Activated T-cell treated with anti-CD3 and anti-CD28 coated beads for 24 hours (primary cell): ENCODE data around the gene SLAMF9.

Source experiments
- DNase-seq: peaks from one replicate; pipeline ENCODE4 v3.0.0-alpha.2; 2020; ENCODE audit warnings: low read depth

Gene SLAMF9

DNA sequence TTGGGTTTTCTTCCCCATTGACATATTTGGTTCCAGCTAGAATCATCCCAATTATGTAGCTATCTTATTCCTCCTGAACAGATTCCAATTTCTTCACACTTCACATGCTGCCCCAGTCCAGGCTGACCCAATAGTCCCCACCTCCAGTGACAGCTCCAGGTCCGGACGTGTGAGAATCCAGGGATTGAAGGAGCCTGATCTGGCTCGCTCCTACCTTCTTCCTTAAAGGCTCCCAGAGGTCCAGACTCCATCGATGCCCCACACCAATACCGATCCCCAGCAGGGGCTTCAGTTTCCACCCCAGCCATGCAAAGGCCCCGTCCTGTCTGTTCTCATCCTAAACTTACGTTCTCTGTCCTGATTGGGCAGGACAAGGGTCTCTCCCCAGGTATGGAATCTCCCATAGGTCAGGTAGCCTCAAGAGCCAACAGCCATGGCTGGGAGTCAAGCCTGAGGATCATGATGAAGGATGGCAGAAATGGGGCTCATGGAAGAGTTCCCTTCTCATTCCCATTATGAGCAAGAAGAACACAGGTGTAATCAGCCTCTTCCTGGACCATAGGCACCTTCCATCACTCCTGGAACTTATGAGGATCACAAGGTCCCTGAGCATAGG lies 20.4 kb upstream of the SLAMF9 start:
- DNase-seq: no peak

DNA sequence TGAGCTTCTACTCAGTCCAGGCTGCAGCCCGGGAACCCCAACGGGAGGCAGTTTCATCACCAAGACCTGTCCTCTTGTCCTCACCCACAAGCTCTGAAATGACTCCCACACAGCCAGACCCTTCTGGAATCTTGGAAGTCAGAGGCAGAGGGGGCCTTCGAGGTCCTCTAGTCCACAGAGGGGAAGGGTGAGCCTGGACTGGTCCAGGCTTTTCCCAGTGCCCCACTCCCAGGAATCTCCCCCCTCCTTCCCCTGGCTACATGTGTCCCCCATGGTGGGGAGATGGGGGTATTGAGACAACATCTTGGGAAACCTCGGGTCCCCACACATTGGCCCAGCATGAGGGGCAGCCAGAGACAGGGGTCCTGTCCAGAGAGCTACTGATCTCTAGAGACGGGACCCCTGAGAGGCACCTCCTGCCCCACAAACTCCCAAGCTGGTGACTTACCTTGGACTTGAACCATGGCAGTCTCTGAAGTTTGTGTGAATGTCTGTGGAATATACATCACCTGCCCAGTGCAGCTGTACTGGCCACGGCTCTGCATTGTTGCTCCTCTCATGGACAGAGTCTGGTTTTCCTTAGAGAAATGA lies 19.4 kb upstream of the SLAMF9 start:
- DNase-seq: no peak

DNA sequence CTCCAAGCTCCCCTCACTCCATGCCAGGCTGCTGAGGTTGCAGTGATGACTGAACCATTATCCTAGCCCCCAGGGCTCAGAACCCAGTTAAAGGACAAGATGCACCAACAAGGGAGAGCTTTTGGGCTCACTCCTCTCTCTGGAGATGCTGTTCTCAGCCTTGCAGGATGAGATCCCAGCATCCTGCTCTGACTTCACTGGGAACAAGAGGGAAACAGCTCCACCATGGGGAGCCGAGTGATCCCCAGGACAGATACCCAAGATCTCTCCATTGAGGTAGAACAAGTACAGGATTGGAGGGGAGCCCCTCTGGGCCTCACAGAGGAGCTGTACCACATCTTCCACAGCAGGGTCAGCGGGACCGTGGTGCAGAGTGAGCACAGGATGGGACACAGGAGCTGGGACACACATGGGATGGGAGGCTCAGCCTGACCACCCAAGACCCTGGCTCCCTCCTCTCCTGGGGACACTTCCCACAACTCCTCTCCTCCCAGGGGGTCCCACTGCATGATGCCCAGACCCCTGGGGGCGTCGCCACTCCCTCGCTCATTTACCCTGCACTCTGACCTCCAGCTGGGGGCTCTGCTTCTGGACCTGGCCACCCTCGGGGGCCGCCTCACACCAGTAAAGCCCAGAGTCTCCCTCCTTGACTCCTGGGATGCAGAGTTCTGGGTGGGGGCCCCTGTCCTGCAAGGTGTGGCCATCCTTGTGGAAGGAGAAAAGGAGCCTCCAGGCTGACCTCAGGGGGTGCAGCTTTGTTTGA lies 18.6 kb upstream of the SLAMF9 start:
- DNase-seq: no peak

DNA sequence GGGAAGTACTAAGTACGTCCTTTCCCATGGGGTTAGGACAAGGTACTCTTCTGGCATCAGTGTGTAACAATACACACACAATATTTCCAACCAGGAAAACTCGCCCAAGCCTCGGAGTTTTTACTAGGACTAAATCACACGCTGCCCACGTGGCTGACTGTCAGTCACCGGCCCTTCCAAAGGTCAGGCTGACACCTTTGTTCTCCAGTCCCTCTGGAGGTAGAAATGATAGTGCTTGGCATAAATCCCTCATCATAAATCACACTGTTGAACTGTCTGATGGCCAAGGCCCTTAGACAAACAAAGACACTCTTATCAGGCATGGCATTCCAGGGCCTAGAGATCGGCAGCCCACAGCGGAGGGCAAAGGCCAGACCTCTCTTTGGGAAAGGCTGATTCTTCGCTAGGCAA lies 16.9 kb upstream of the SLAMF9 start:
- DNase-seq: no peak

DNA sequence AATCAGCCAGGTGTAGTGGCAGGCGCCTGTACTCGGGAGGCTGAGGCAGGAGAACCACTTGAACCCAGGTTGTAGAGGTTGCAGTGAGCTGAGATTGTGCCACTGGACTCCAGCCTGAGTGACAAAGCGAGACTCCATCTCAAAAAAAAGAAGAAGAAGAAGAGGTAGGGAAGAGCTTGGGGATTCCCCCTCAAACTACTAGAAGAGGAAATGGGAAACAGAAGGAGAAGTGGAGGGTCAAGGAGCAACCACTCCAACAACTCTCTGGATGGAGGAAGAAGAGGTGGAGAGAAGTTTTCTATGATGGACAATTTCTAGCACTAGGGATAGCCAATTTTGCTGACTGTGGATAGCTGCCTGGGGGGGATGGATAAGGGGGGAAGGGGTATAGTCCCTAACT lies 14.9 kb upstream of the SLAMF9 start:
- no peak for DNase-seq

DNA sequence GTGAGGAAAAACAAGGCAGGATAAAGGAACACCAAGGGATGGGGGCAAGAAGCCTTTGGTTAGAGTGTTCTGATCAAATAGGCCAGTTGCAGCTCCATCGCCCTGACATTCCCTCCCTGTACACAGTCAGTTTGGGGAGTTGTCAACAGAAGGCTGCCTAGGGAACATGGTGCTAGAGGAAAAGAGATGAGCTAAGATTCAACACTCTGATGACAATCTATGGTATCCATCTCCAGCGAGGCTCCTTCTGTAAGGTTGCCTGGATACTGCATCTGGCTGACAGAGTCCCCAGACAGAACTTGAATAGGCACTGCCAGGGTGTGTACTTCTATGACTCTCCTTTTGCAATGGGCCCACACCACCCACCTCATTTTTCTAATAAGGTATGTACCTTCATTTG lies 11.2 kb upstream of the SLAMF9 start:
- no peak for DNase-seq

DNA sequence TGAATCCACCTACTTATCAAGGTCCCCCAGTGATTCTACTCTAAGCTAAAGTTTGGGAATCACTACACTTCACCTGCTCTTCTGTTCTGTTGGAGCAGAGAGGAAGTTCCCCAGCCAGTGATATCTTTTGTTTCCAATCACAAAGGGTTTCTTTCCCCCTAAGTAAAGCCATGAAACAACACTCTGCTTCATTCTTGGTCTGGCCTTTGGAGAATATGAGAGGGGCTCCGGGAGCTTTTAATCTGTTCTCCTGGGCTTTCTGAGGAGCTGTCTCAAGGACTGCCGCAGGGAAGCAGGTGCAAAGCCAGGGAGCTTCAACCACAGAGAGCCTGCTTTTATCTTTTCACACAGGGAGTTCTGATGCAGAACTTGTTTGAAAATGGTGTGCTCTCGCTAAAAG lies 10.1 kb upstream of the SLAMF9 start:
- DNase-seq: no peak

DNA sequence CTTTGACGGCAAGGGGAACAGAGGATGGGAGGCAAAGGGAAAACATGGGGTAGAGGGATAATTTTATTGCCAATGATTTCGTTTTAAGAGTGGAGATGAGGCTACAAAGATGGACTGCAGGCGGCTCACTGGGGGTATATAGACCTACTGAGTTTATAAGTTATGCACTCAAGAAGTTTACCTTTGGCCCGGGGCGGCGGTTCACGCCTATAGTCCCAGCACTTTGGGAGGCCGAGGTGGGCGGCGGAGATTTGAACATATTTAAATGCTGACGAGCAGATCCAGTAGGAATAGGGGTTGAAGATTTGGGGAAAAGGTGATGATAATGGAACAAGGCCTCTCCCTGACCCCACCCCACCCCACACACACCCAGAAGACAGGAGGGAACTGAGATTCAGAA lies 8.1 kb upstream of the SLAMF9 start:
- DNase-seq: no peak

DNA sequence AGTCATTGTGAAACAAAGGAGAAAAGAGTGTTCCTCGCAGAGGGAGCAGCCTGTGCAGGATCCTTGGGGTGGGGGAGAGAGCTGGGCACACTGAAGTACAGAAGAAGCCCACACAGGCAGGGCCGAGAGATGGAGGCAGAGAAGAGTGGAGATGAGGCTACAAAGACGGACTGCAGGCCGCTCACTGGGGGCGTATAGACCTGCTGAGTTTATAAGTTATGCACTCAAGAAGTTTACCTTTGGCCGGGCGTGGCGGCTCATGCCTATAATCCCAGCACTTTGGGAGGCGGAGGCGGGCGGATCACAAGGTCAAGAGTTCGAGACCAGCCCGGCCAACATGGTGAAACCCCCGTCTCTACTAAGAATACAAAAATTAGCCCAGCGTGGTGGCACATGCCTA lies 7.6 kb upstream of the SLAMF9 start:
- no peak for DNase-seq

DNA sequence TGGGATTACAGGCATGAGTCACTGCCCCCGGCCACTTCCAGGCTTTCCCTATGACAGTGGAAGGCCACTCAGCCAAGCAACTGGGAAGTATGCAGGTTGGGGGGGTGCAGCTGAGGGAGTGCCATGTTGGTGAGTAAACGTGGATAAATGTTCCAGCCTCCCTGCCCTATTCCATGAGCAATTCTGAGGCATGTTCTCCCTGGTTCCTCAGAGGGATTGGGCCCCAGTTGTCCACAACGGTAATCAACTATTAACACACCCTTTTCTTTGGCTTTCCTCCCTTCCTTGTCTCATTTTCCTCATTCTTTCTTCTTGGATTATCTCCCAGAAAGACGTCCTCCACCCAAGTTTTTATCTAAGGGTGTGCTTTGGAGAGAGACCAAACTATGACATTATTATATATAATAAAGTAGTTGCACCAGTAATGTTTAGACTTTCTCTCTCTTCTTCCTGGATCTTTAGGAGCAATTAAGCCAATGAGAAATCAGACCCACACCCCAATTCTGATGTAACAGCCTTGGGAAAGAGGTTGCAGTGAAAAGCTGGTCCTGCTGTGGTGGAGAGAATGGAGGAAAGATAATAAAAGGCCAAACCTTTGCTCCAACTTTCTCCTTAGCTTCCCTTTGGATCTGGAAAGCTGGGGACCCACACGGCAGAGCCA lies 6.8 kb upstream of the SLAMF9 start:
- no peak for DNase-seq

DNA sequence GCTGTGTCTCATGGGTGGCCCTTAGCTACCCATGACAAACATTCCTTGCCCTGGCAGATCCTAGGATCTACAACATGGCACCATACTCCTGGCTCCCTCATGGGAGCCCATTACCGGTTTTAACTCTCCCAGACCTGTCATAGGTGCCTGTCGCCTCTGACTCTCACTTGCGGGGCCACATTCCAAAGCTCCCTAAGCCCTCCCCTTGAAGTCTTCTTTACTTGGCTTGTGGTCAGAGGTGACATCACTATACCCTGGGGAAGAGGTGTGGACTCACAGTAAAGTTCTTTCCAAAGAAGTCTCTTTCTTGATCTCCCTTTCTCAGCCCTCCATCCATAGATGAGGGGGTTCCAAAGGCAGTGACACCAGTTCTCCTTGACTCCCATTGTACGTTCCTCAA lies 5.4 kb upstream of the SLAMF9 start:
- no peak for DNase-seq

DNA sequence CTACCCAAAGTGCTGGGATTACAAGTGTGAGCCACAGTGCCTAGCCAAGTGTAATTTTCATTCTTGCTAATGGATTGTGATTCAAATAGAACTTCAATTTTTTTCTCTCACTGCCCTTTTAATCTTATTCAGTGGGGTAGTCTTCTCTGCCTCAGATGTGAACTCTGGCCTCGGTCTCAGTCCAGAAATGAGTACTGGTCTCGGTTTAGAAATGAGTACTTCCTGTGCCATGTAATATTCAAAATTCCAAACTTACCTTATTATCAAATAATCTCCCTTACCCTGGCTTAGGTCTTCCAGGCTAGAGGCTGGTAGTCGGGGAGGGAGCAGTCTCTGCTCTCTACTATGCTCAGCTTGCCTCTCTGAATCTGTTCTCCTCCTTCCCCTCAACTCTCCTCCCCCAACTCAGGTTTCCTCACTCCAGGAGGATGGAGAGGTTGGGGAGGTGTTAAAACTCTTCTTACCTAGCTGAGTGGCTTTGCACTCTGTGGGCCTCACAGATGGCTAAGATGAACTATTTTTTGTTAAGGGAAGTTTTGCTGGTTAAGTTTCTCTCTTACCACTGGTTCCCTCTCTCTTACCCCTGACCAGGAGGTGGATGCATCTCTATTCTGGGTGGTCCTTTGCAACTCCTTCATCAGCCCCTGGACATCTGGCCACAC lies 4.8 kb upstream of the SLAMF9 start:
- no peak for DNase-seq

DNA sequence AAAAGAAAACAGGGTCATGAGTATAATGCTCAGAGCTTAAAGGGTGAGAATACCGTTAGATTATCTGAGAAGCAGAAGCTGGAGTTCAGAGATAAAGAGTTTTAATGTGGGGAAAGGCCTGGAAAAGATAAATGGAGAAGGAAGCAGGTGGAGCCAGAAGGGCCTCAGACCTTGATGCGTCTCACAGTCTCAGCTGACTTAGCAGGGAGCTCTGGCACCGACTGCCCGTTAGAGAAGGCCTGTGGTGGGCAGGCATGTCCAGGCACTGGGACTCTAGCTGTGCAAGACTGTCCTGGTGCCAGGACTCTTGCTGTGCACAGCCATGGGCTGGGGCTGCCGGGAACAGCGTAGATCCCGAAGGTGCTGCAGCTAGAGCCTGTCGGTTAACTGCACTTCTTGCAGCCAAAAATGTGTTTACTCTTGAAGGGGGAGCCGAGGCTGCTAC lies 3.8 kb upstream of the SLAMF9 start:
- DNase-seq: no peak

DNA sequence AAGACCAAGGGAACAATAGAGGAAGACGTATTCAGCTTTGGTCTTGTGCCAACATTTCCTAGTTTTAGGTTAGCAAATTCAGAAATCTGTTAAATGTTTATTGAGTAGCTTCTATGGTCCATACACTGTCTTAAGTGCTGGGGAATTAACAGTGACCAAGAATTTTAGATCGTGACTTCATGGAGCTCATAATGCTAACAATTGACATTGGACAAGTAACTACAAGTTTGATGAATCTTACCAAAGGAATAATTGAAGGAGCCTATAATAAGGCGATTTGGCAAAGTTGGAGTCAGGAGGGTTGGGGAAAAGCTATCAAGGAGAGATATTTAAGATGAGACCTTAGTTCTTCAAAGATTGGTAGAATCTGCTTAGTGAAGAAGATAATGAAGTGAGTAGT lies 1.4 kb upstream of the SLAMF9 start:
- no peak for DNase-seq

DNA sequence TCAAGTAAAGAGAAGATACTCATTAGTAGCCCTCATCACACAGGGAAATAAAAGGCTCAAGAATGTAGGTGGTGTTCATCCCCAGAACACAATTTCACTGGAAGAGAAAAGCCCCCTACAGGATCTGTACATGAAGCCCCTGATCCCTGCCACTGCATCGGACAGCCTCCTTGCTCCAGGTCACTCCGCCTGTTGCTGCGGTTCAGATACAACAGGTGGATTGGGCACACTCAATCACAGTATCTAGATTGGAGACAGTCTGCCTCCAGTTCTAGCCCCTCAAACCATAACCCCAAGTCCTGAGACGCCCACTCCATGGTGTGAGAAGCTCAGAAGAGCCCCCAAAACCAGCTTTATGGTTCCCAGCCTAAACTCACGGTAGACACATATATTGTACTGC lies 1.1 kb downstream of the SLAMF9 start:
- DNase-seq: no peak

DNA sequence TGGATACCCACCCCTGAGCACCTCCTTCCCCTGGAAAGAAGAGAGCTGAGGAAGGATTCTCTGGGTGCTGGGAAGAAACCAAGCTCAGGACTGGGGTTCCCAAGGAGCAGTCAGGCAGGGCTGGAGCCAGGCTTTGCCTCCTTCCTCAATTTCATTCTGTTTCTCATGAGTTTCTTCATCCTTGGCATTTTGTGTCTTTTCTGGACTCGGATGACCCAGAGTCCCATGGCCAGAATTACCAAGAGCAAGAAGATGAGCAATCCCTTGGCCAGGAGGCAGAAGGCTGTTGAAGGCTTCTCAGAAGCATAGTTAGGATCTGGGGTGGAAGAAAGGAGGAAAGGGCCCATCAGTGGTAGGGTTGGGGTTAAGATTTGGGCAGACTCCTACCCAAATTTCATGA lies 2.5 kb downstream of the SLAMF9 start:
- no peak for DNase-seq

DNA sequence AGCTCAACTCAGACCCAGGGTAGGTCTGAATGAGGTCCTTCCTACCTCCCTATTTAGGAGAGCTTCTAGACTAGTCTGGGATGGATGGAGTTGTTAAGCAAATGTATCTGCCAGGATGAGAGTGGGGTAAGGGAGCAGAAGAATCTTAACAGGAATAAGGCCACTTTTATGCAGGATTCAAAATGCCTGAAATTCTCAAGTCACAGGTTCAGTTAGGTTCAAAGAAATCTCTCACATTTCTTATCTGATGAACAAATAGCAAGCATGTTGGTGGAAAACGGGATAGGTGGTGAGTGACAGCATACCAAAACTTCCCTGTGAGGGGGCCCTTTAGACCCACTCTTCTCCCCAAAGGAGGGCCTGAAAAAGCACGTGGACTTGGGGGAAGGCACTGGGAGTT lies 3.0 kb downstream of the SLAMF9 start:
- no peak for DNase-seq

DNA sequence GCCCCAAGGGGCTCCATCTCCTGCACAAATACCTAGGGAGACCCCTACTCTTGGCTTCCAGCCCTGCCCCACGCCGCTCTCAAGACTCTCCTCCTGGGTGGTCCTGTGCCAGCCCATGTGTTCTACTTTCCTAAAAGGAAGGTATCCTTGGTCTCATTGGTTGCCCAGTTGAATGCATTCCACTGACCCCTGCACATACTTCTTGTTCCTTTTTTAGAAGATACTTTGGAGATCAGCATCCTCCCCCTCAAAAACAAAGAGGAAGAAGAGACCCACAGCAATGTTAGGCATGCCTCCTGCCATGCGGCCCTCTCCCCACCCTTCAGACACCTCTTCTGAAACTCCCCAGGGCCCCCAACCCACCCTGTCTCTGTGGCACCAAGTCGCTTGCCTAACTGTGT lies 4.1 kb downstream of the SLAMF9 start:
- DNase-seq: no peak

DNA sequence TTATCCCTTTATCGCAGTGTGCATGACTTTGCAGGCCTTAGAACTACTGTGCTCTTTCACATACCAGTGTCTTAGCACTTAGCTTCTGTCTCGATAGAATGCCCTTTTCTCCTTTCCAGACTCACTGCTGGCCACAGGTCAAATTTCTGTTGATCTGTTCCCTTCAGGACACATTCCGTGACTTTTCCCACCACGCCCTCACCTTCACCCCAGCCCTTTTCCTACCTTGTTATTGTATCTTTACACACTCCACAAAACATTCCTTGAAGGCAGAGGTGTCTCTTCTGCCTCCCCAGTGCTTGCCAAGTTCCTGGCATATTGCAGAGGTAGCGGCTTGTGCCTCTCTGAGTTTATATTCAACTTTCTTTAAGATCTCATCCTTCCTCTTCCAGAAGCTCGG lies 4.9 kb downstream of the SLAMF9 start:
- DNase-seq: no peak

DNA sequence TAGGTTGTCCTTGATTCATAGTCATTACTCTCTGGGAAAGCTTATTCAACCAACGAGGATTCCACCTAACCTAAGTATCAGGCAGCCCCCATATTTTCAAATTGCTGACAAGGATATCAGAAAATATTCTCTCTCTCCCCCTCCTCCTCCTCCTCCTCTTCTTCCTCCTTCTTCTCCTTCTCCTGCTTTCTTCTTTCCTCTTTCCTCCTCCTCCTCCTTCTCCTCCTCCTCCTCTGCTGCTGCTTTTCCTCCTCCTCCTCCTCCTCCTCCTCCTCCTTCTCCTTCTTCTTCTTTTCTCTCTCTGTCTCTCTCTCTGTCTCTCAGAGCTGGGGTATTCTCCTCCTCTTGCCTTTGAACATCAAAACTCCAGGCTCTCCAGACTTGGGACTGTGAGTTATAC lies 6.1 kb downstream of the SLAMF9 start:
- DNase-seq: no peak

DNA sequence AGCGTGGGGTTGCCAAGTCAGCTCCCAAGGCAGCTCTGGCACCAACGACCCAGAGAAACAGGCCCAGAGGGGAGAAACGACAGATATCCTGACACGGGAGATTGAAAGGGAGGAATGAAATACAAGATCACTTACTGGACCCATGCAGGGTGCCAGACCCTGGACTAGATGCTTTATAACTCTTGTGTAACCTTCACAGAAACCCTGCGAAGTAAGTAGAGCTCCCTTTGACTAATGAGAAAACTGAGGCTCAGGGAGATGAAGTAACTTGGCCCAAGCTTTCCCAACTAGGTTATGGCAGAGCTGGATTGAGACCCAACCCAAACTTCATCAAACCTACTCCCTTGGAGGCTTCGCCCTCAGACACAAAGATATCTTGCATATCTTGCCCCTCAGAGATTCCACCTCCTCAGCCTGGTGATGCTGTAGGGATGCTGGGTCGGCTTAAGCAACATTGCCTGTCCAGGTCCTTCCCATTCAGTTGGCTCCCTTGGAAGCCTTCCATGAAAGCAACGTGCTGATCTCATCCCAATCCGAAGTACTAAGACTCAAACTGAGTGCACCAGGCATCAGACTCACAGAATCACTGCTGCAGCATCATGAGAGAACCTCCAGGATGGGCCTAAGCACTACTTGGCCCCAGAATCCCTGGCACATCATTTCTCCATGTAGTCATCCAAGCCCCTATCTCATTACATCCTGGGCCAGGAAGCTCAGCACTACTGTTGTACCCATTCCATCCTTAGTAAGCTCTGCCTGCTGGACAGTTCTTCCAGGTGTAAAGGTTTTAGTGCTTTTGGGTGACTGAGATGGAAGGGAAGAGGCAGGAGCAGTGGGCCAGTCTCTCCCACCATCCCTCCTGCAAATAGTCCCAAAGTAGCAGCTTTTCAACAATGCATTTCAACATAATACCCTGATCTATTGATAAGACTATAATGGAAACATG lies 7.5 kb downstream of the SLAMF9 start:
- no peak for DNase-seq
